Measurements from ENCODE around the gene HK3.

HK3 gene

GRCh38 chr5:176847148-176847547, 52.0 kb downstream of the HK3 start:
- no peak for DNase-seq

GRCh38 chr5:176846335-176847140, 52.6 kb downstream of the HK3 start:
- DNase-seq: no peak

GRCh38 chr5:176845392-176845713, 53.8 kb downstream of the HK3 start:
- no peak for DNase-seq

DNA sequence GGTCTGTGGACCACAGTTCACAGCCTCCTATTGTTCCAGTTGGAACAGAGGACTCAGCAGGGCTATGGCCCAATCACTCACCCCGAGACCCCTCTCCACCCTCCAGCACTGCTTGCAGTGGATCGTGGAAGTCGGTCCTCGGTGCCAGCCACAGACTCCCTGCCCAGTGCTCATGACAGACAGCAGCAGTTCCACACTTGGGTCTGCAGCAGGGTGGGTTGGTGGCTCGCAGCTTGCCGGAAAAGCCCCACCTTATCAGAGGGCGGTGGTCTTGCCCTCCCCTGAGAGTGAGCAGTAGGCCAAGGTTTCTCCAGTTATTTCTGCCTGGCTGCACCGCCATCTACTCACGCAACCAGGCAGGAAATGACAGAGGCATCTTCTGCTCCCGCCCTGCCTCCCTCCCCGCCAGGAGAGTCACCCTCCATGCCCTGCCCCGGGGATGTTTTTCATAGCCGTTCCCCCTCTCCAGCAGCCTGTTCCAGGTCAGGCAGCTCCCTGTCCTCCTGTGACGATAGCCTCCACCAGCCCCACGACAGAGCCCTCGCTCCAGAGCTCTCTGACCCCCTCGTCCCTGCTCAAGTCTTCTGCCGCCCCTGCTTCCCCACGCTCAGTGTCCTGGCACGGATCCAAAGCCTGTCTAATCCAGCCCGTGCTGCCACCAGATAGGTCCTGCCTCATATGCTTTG, 54.3 kb downstream of the HK3 start:
- no peak for DNase-seq

- DNase-seq: no peak
Measured at GRCh38 chr5:176844281-176844680, 54.9 kb downstream of the HK3 start.

DNA sequence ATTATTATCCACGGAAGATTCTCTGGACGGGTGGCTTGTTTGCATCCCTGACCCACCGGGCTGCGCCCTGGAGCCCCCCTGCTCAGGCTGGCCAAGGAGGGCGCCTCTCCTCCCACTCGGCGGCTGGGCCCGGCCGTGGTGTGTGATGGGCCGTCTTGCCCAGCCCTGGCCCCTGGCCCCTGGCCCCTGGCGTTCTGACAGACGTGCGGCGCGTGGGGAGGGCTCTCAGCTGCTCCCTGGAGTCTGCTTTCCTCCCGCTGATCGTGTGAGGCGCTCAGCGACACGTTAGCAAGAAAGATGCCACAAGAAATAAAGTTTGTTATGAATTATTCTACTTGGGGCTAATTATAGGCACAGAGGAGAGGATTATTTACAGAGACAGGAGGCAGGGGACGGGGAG, 55.5 kb downstream of the HK3 start:
- DNase-seq: no peak

DNA sequence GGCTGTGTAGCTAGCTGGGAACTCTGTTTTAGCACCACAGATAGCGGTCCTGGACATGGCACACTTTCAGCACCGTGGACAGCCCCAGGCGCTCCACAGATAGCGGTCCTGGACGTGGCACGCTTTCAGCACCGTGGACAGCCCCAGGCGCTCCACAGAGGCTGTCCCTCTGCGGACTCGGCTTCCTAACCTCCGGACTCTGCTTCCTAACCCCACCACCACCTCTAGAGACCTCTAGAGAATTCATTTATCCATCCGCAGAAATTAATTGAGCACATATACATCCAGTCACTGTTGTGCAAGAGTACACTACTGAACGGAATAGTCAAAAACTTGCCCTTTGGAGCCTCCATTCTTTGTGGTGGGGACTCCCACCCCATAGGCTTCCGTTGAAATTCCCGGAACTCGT, 61.4 kb downstream of the HK3 start:
- no peak for DNase-seq

DNA sequence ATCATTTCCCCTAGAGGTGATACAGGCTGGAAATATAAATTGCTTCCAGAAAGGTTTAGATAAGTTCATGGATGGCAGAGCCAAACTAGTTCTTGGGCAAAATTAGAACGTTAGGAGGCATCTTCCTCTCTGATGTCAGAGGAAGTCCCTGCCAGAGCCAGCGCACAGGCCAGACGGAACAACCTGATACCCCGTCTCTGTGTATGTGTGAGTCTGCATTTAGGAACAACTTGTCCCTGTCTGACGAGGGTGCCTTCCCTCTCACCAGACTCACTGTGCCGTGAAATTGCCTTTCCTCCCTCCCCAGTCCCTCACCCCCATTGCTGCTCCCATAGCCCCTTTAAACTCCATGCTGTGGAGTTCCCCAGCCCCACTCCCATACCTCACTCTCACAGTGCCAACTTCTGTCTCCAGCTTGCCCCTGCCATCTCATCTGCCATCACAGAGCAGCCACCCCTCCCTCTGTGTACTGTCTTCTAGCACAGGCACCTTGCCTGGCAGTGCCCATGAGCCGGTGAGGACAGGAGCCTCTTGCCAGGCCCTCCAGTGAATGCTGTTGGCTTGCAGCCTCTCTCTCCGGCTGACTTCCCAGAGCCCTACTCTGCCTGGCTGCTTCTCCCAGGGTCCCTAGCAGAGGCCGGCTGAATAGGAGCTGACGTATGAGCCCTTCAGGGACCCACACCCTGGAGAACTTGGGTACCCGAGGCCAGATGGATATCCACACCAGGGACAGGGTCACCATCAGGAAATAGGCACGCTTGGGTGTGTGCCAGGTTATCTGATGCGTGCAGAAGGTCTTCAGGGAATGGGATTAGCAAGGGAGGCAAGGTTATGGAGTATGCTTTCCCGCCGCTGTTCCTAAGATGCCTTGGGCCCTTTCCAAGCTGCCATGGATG, 62.1 kb downstream of the HK3 start:
- DNase-seq: no peak

DNA sequence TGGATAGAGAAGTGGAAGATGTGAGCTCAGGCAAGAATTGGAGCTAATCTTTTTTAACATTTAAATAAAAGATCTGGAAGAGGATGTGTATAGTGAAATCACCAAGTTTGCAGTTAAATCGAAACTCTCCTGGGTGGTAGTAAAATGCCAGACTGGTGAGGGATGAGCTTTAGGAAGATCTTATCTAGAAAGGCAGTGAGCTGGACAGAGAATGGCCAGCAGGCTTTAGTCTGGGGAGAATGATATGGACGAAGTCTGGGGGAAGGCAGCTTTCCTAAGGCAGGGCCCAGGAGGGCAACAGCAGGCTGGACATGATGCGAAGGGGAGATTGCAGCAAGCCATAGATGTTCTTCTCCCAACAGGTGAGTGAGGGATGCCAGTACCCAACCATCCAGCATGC, 63.2 kb downstream of the HK3 start:
- DNase-seq: no peak

- no peak for DNase-seq
Measured at GRCh38 chr5:176833286-176833685, 65.9 kb downstream of the HK3 start.

- no peak for DNase-seq
Measured at GRCh38 chr5:176832162-176832561, 67.0 kb downstream of the HK3 start.

DNA sequence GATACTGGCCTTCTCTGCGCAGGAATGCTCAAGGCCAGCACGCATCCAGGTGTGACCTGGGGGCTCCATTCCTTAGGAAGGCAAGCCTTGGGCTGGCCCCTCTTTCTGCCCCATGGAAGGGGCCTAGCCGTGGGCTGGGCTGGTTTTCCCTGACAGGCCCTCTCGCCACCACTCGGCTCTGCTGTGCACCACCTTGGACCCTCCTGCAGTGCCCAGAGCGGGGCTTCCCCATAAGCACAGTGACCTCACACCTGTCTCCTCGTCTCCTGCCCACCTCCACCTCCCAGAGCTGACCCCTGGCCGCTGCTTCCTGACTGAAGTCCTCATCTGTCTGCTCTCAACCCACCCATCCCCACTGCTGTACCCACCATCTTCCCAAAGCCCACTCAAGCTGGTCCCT, 67.7 kb downstream of the HK3 start:
- DNase-seq: no peak

GRCh38 chr5:176830995-176831423, 68.1 kb downstream of the HK3 start:
- DNase-seq: no peak

Data from NCI-H2081 (cell line).